OCI-LY3 (cell line): ENCODE measurements around the gene RAET1E.

ENCODE experiments used
- CTCF ChIP-seq: fragments of 200-600, 300-600 bp; sonication (generic); IDR thresholded peaks from 2 replicates; pipeline ENCODE4 v1.5.1; 2014; ENCODE audit warnings: antibody characterized with exemption, low read length, low read depth
- EZH2phosphoT487 ChIP-seq: fragments of 200-600 bp; shearing (Covaris generic); IDR thresholded peaks from 2 replicates; pipeline ENCODE4 v1.6.1; 2018; ENCODE audit warnings: antibody characterized with exemption, mixed run types, low read depth

- TF ChIP-seq CTCF (no peak), EZH2phosphoT487 (no peak)
Measured at GRCh38 chr6:149881066-149881766, 16.7 kb downstream of the RAET1E start.
